HepG2 (cell line): ENCODE data around the gene POLR3F. TPM values are rescaled to one million over a fixed set of nuclear protein-coding genes. Genes with fewer than 3 reads are reported as not detected.

Experiments used
- HCFC1 ChIP-seq: fragments of 150-350 bp; IDR thresholded peaks from 2 replicates; pipeline ENCODE4 v1.6.1; 2014; ENCODE audit warnings: low read depth, low read length
- HDAC1 ChIP-seq: sonication (generic); formaldehyde crosslinking; IDR thresholded peaks from 2 replicates; pipeline ENCODE4 v1.5.1; 2020; ENCODE audit warnings: mild to moderate bottlenecking, missing genetic modification reagents
- HNF4G ChIP-seq, 2 experiments: sonication (generic) in 1 of 2; formaldehyde crosslinking in 1 of 2; IDR thresholded peaks; 2 replicates each; pipeline versions ENCODE4 v1.4.0 to v1.6.1; 2011 to 2020; ENCODE audit warnings: borderline replicate concordance in 2 of 2, low read depth in 2 of 2, mild to moderate bottlenecking in 2 of 2, low read length in 1 of 2, missing genetic modification reagents in 1 of 2, moderate library complexity in 1 of 2
- JDP2 ChIP-seq: sonication (generic); formaldehyde crosslinking; IDR thresholded peaks from 2 replicates; pipeline ENCODE4 v1.8.1; 2022; ENCODE audit warnings: missing genetic modification reagents, borderline replicate concordance
- KDM5B ChIP-seq: sonication (generic); formaldehyde crosslinking; IDR thresholded peaks from 2 replicates; pipeline ENCODE4 v1.4.0; 2020; ENCODE audit warnings: missing genetic modification reagents, mild to moderate bottlenecking, borderline replicate concordance
- KLF15 ChIP-seq: sonication (generic); formaldehyde crosslinking; IDR thresholded peaks from 2 replicates; pipeline ENCODE4 v1.8.1; 2023; ENCODE audit warnings: borderline replicate concordance, mild to moderate bottlenecking, inconsistent platforms, missing genetic modification reagents, mixed read lengths
- MEIS2 ChIP-seq: sonication (generic); formaldehyde crosslinking; IDR thresholded peaks from 2 replicates; pipeline ENCODE4 v1.9.0; 2021; ENCODE audit warnings: mild to moderate bottlenecking, missing genetic modification reagents
- NRL ChIP-seq: sonication (generic); formaldehyde crosslinking; IDR thresholded peaks from 2 replicates; pipeline ENCODE4 v1.5.0; 2020; ENCODE audit warnings: missing genetic modification reagents, mild to moderate bottlenecking, moderate library complexity, borderline replicate concordance
- PRMT3 ChIP-seq: sonication (generic); formaldehyde crosslinking; IDR thresholded peaks from 2 replicates; pipeline ENCODE4 v1.8.1; 2022; ENCODE audit warnings: low read depth, mild to moderate bottlenecking, moderate library complexity, missing genetic modification reagents, borderline replicate concordance
- RBAK ChIP-seq: sonication (generic); formaldehyde crosslinking; IDR thresholded peaks from 2 replicates; pipeline ENCODE4 v1.5.1; 2020; ENCODE audit warnings: mild to moderate bottlenecking, missing genetic modification reagents
- RFX5 ChIP-seq: IDR thresholded peaks from 2 replicates; pipeline ENCODE4 v1.6.1; 2011; ENCODE audit warnings: low read depth, low read length, improper control_type of control experiment
- SKI ChIP-seq: fragments of 450-650 bp; IDR thresholded peaks from one replicate; pipeline ENCODE4 v1.6.1; 2018; ENCODE audit warnings: mild to moderate bottlenecking; ENCODE audit not compliant: partially characterized antibody
- SMC3 ChIP-seq: IDR thresholded peaks from 2 replicates; pipeline ENCODE4 v1.6.1; 2011; ENCODE audit warnings: low read length, improper control_type of control experiment
- TCF7 ChIP-seq: sonication (generic); IDR thresholded peaks from 2 replicates; pipeline ENCODE4 v1.6.1; 2016; ENCODE audit warnings: antibody characterized with exemption, low read depth
- TRIM24 ChIP-seq: sonication (generic); formaldehyde crosslinking; IDR thresholded peaks from 2 replicates; pipeline ENCODE4 v1.8.0; 2022; ENCODE audit warnings: mild to moderate bottlenecking, missing genetic modification reagents
- YY1 ChIP-seq: IDR thresholded peaks from 2 replicates; pipeline ENCODE4 v1.6.1; 2011; ENCODE audit warnings: low read length, low read depth, moderate library complexity, mild to moderate bottlenecking; ENCODE audit not compliant: insufficient read depth, insufficient replicate concordance
- ZFAT ChIP-seq: sonication (generic); formaldehyde crosslinking; conservative IDR thresholded peaks from 2 replicates; pipeline ENCODE4 v1.8.1; 2023; ENCODE audit warnings: missing genetic modification reagents, inconsistent platforms
- ZFP41 ChIP-seq: sonication (generic); formaldehyde crosslinking; IDR thresholded peaks from 2 replicates; pipeline ENCODE4 v1.4.0; 2020; ENCODE audit warnings: mild to moderate bottlenecking, missing genetic modification reagents, borderline replicate concordance
- ZMAT5 ChIP-seq: sonication (generic); formaldehyde crosslinking; IDR thresholded peaks from 2 replicates; pipeline ENCODE4 v1.5.0; 2020; ENCODE audit warnings: mild to moderate bottlenecking, low read depth, missing genetic modification reagents, borderline replicate concordance
- ZNF160 ChIP-seq: sonication (generic); formaldehyde crosslinking; IDR thresholded peaks from 2 replicates; pipeline ENCODE4 v1.8.0; 2022; ENCODE audit warnings: mild to moderate bottlenecking, inconsistent platforms, missing genetic modification reagents
- ZNF501 ChIP-seq: sonication (generic); formaldehyde crosslinking; IDR thresholded peaks from 2 replicates; pipeline ENCODE4 v1.5.1; 2020; ENCODE audit warnings: mild to moderate bottlenecking, moderate library complexity, missing genetic modification reagents
- ZNF512B ChIP-seq: sonication (generic); formaldehyde crosslinking; IDR thresholded peaks from 2 replicates; pipeline ENCODE4 v1.5.1; 2020; ENCODE audit warnings: missing genetic modification reagents, mild to moderate bottlenecking, borderline replicate concordance
- ZNF589 ChIP-seq: sonication (generic); formaldehyde crosslinking; conservative IDR thresholded peaks from 2 replicates; pipeline ENCODE4 v1.8.0; 2022; ENCODE audit warnings: mild to moderate bottlenecking, moderate library complexity, missing genetic modification reagents
- ZNF605 ChIP-seq: sonication (generic); formaldehyde crosslinking; IDR thresholded peaks from 2 replicates; pipeline ENCODE4 v1.8.0; 2022; ENCODE audit warnings: mild to moderate bottlenecking, missing genetic modification reagents
- ZNF652 ChIP-seq: IDR thresholded peaks from 2 replicates; pipeline ENCODE4 v1.6.1; 2016; ENCODE audit warnings: low read depth, borderline replicate concordance
- ZNF841 ChIP-seq: sonication (generic); formaldehyde crosslinking; IDR thresholded peaks from 2 replicates; pipeline ENCODE4 v1.8.1; 2023; ENCODE audit warnings: missing genetic modification reagents, borderline replicate concordance
- ZZZ3 ChIP-seq: sonication (generic); formaldehyde crosslinking; IDR thresholded peaks from 2 replicates; pipeline ENCODE4 v1.4.0; 2020; ENCODE audit warnings: missing genetic modification reagents, mild to moderate bottlenecking, borderline replicate concordance
- polyA plus RNA-seq, 8 experiments: library from polyadenylated mRNA; depleted of rRNA in 3 of 8; stranded (reverse) in 7 of 8; unstranded in 1 of 8; fragments of >200 nt; fragmentation: Illumina TruSeq in 4 of 8; extraction: Trizol in 4 of 8; gene quantifications; 2 replicates each; pipeline versions ENCODE4 v1.2.1 to v1.2.3, GENCODE V29; 2011 to 2016; ENCODE audit warnings: low read depth in 4 of 8, missing spikeins in 1 of 8, mixed read lengths in 1 of 8; ENCODE audit not compliant: insufficient read depth in 1 of 8
- total RNA-seq, 5 experiments: library from RNA; depleted of rRNA; stranded (reverse); fragments of >200 nt; fragmentation: Illumina TruSeq; extraction: Trizol; gene quantifications; 2 replicates each; pipeline ENCODE4 v1.2.3, GENCODE V29; 2016; ENCODE audit warnings: low read depth in 1 of 5

POLR3F gene
- total and polyA plus RNA-seq, 2 of the 13 experiments (the other 11 are each of a cell fraction or from before 2014, with no cell fraction given) = 11.7 to 25.5 TPM

- TF ChIP-seq ZZZ3 (CRISPR knock-in tag) (no peak), YY1 (peak; percentile 99), KDM5B (peak; percentile 98), ZMAT5 (no peak), TRIM24 (CRISPR knock-in tag) (no peak), JDP2 (no peak), KLF15 (CRISPR knock-in tag) (no peak), PRMT3 (CRISPR knock-in tag) (no peak), TCF7 (peak; percentile 45), ZNF841 (CRISPR knock-in tag) (no peak), RFX5 (peak; percentile 55; the same call in 1 of the 2 replicates), ZNF512B (CRISPR knock-in tag) (no peak), HDAC1 (CRISPR knock-in tag) (peak; percentile 86), ZNF501 (CRISPR knock-in tag) (peak; percentile 99), NRL (CRISPR knock-in tag) (peak; percentile 86; the same call in 1 of the 2 replicates), ZFP41 (CRISPR knock-in tag) (peak; percentile 76; the same call in 1 of the 2 replicates), ZNF589 (peak; percentile 73; the same call in 1 of the 2 replicates), ZNF160 (CRISPR knock-in tag) (no peak; the same call in 1 of the 2 replicates), SMC3 (no peak), ZNF605 (CRISPR knock-in tag) (peak; percentile 84), ZNF652 (CRISPR knock-in tag) (peak; percentile 93), HCFC1 (peak; percentile 97), SKI (no peak), HNF4G (IDR thresholded peaks at IDR 0.05; ENCODE audit: borderline replicate concordance, low read depth, low read length) (no peak), HNF4G (CRISPR knock-in tag; IDR thresholded peaks at IDR 0.05; ENCODE audit: borderline replicate concordance, low read depth) (peak; percentile 47; the same call in 1 of the 2 replicates), RBAK (CRISPR knock-in tag) (0 out of 2 replicates have a peak, but pooled peaks have one; percentile 51), MEIS2 (CRISPR knock-in tag) (peak; percentile 89), ZFAT (CRISPR knock-in tag) (no peak)
Observed at GRCh38 chr20:18496740-18497592, 29.8 kb downstream of the POLR3F start, which contains the start of gene RBBP9 (continued).
